HG03460 (cell line): ENCODE measurements around the gene ACADS.
"Not testable (repeated sequence)": the region's sequence is repeated elsewhere in the genome, so short reads cannot be mapped to it uniquely, and the experiment has no call there.

Experiments
- ATAC-seq: cut with Tn5 transposase; IDR thresholded peaks from one replicate; pipeline ENCODE4 v1.9.1; 2021; ENCODE audit not compliant: unreplicated experiment

Gene ACADS

GRCh38 chr12:120726510-120726793 lies 826 bp downstream of the ACADS start:
- no peak for ATAC-seq

- ATAC-seq: no peak
Measured at GRCh38 chr12:120726961-120727360, 1.3 kb downstream of the ACADS start.

- ATAC-seq: not testable (repeated sequence)
Measured at GRCh38 chr12:120732198-120732597, 6.6 kb downstream of the ACADS start.

- no peak for ATAC-seq
Measured at GRCh38 chr12:120733574-120733973, 7.9 kb downstream of the ACADS start.

GRCh38 chr12:120734210-120734609 lies 8.6 kb downstream of the ACADS start:
- no peak for ATAC-seq

- no peak for ATAC-seq
Measured at GRCh38 chr12:120735181-120735580, 9.6 kb downstream of the ACADS start.

- no peak for ATAC-seq
Measured at GRCh38 chr12:120736404-120737331, 11.0 kb downstream of the ACADS start.

- ATAC-seq: no peak
Measured at GRCh38 chr12:120737557-120738251, 12.1 kb downstream of the ACADS start.

- ATAC-seq: no peak
Measured at GRCh38 chr12:120738252-120739030, 12.8 kb downstream of the ACADS start.

GRCh38 chr12:120739031-120739762 lies 13.6 kb downstream of the ACADS start:
- ATAC-seq: no peak

- ATAC-seq: no peak
Measured at GRCh38 chr12:120739821-120740613, 14.4 kb downstream of the ACADS start.

- ATAC-seq: no peak
Measured at GRCh38 chr12:120740871-120741270, 15.2 kb downstream of the ACADS start.

- no peak for ATAC-seq
Measured at GRCh38 chr12:120741476-120742421, 16.1 kb downstream of the ACADS start.

GRCh38 chr12:120744922-120745493 lies 19.4 kb downstream of the ACADS start:
- ATAC-seq: no peak

- no peak for ATAC-seq
Measured at GRCh38 chr12:120748242-120748641, 22.6 kb downstream of the ACADS start.

GRCh38 chr12:120749256-120749655 lies 23.6 kb downstream of the ACADS start:
- ATAC-seq: no peak

- no peak for ATAC-seq
Measured at GRCh38 chr12:120750806-120751205, 25.2 kb downstream of the ACADS start.

GRCh38 chr12:120751389-120751788 lies 25.8 kb downstream of the ACADS start:
- no peak for ATAC-seq

GRCh38 chr12:120754792-120755191 lies 29.2 kb downstream of the ACADS start:
- ATAC-seq: no peak
